ENCODE data around the gene NR2F1-AS1. TPM values are rescaled to one million over a fixed set of nuclear protein-coding genes. Genes with fewer than 3 reads are reported as not detected.

The NR2F1-AS1 gene
- total RNA-seq, 1 experiment from 2014 or later, result 27.0 TPM

- POLR2A ChIA-PET, result no interaction called here
- no peak for TF ChIP-seq TCF7L2 (IDR thresholded peaks at IDR 0.05; ENCODE audit: low read depth, low read length)
- no peak for TF ChIP-seq CTCF (IDR thresholded peaks at IDR 0.05)
- no peak for TF ChIP-seq REST (IDR thresholded peaks at IDR 0.05; ENCODE audit: insufficient read depth in 1 of 2, low read depth in 2 of 2, low read length in 1 of 2)
- no peak for TF ChIP-seq SIN3A (IDR thresholded peaks at IDR 0.05; ENCODE audit: borderline replicate concordance, insufficient read depth, low read depth, low read length)
- no peak for TF ChIP-seq POLR2AphosphoS5 (IDR thresholded peaks at IDR 0.05; ENCODE audit: low read depth, low read length)
- in situ Hi-C loops (cut with HindIII; ENCODE audit: low pct_unique_long_range_greater_than_20kb, low sequenced_read_pairs) (no loop called here), intact Hi-C loops (cut with micrococcal nuclease; ENCODE audit: unreplicated experiment) (no loop called here)
- no peaks in the 10 kb centered on the region for H3K36me3 ChIP-seq (ENCODE audit: control insufficient read depth, insufficient read depth, low read length)
- no peak for ATAC-seq
- no peak overlapping the region for H3K4me3 ChIP-seq (ENCODE audit: low read depth in 2 of 2, low read length in 2 of 2)
- no TSS peak for BruUV-seq (replicated peaks)
- no peaks in the 10 kb centered on the region; the same call in 1 of the 2 replicates for H3K4me1 ChIP-seq (ENCODE audit: control insufficient read depth, insufficient read depth, low read length)
- H3K9me3 ChIP-seq (ENCODE audit: control insufficient read depth, insufficient read depth, low read depth, low read length), result no peaks in the 10 kb centered on the region
- H3K27me3 ChIP-seq (ENCODE audit: control insufficient read depth, insufficient read depth, low read length), result no peaks in the 10 kb centered on the region
- DNase-seq (ENCODE audit: low read depth, low spot score), result no peak
- CTCF ChIA-PET, result no interaction called here
- no peak overlapping the region for H3K27ac ChIP-seq (ENCODE audit: low read length)
Observed at GRCh38 chr5:93512799-93513198, 68.2 kb downstream of the NR2F1-AS1 start.

GRCh38 chr5:93511445-93511844 lies 69.6 kb downstream of the NR2F1-AS1 start:
- no peak overlapping the region for H3K27ac ChIP-seq (ENCODE audit: low read length)
- no TSS peak for BruUV-seq (replicated peaks)
- no peaks in the 10 kb centered on the region for H3K27me3 ChIP-seq (ENCODE audit: control insufficient read depth, insufficient read depth, low read length)
- H3K4me1 ChIP-seq (ENCODE audit: control insufficient read depth, insufficient read depth, low read length), result no peaks in the 10 kb centered on the region; the same call in 1 of the 2 replicates
- POLR2A ChIA-PET, result no interaction called here
- intact Hi-C loops (cut with micrococcal nuclease; ENCODE audit: unreplicated experiment), result no loop called here
- H3K9me3 ChIP-seq (ENCODE audit: control insufficient read depth, insufficient read depth, low read depth, low read length), result no peaks in the 10 kb centered on the region
- no peaks in the 10 kb centered on the region for H3K36me3 ChIP-seq (ENCODE audit: control insufficient read depth, insufficient read depth, low read length)
- ATAC-seq (no peak), DNase-seq (ENCODE audit: low read depth, low spot score) (no peak)
- no peak overlapping the region for H3K4me3 ChIP-seq (ENCODE audit: low read depth in 2 of 2, low read length in 2 of 2)
- CTCF ChIA-PET, result no interaction called here
- TF ChIP-seq SIN3A (IDR thresholded peaks at IDR 0.05; ENCODE audit: borderline replicate concordance, insufficient read depth, low read depth, low read length), result no peak
- TF ChIP-seq CTCF (IDR thresholded peaks at IDR 0.05), result no peak
- no peak for TF ChIP-seq TCF7L2 (IDR thresholded peaks at IDR 0.05; ENCODE audit: low read depth, low read length)
- TF ChIP-seq REST (IDR thresholded peaks at IDR 0.05; ENCODE audit: insufficient read depth in 1 of 2, low read depth in 2 of 2, low read length in 1 of 2), result no peak
- no peak for TF ChIP-seq POLR2AphosphoS5 (IDR thresholded peaks at IDR 0.05; ENCODE audit: low read depth, low read length)
- in situ Hi-C loops (cut with HindIII; ENCODE audit: low pct_unique_long_range_greater_than_20kb, low sequenced_read_pairs), result no loop called here

Data from Panc1 (cell line).